ENCODE measurements around the gene ANKRD44. TPM values are rescaled to one million over a fixed set of nuclear protein-coding genes. Genes with fewer than 3 reads are reported as not detected.

Gene ANKRD44
- total and polyA plus RNA-seq, 8 donors = 23.2 to 52.6 (median 29.8) TPM

GRCh38 chr2:196941398-196942078 is 369.0 kb downstream of the ANKRD44 start:
- Histone ChIP-seq H3K27me3 (peaks cover 0 to 3% of the 10 kb centered on the region in 2 donors), H3K27ac (no peak overlapping the region), H3K9me3 (no peaks in the 10 kb centered on the region), H3K36me3 (no peaks in the 10 kb centered on the region), H3K4me3 (no peak overlapping the region), H3K4me1 (no peaks in the 10 kb centered on the region)
- ATAC-seq (no peak), DNase-seq (no peak)
- intact Hi-C loops (cut with DNase I) = no loop called here
- no peak for TF ChIP-seq CTCF (IDR thresholded peaks at IDR 0.05)

GRCh38 chr2:196939371-196939770 is 371.2 kb downstream of the ANKRD44 start:
- DNase-seq (no peak), ATAC-seq (no peak)
- TF ChIP-seq CTCF (IDR thresholded peaks at IDR 0.05) = no peak

More at GRCh38 chr2:196939371-196939770, 371.2 kb downstream of the ANKRD44 start:
- H3K4me1 ChIP-seq = no peaks in the 10 kb centered on the region
- intact Hi-C loops (cut with DNase I) = no loop called here
- H3K27ac ChIP-seq = no peak overlapping the region
- no peak overlapping the region for H3K4me3 ChIP-seq
- H3K27me3 ChIP-seq = no peaks in the 10 kb centered on the region
- H3K9me3 ChIP-seq = no peaks in the 10 kb centered on the region
- H3K36me3 ChIP-seq = no peaks in the 10 kb centered on the region

Other genes with a start within 250 kb of the ANKRD44 start
- gene SF3B1, start 124.2 kb upstream of the ANKRD44 start, total RNA-seq = 100 to 1,000 TPM; 203 to 253 TPM
- 100 to 1,000 TPM; 458 to 613 (median 504) TPM for gene SF3B1, start 124.2 kb upstream of the ANKRD44 start, polyA plus RNA-seq (ENCODE audit: insufficient read length in 6 of 6)
- 10 to 100 TPM; 26.3 to 28.3 TPM for gene COQ10B, start 142.8 kb upstream of the ANKRD44 start, total RNA-seq
- gene COQ10B, start 142.8 kb upstream of the ANKRD44 start, polyA plus RNA-seq (ENCODE audit: insufficient read length in 6 of 6) = 10 to 100 TPM; 11.7 to 16.5 (median 14.1) TPM
- 100 to 1,000 TPM; 183 to 253 TPM for gene HSPD1, start 189.1 kb upstream of the ANKRD44 start, total RNA-seq
- 100 to 1,000 TPM; 365 to 460 (median 447) TPM for gene HSPD1, start 189.1 kb upstream of the ANKRD44 start, polyA plus RNA-seq (ENCODE audit: insufficient read length in 6 of 6)
- 10 to 100 TPM; 90.5 to 96.7 TPM for gene HSPE1, start 189.6 kb upstream of the ANKRD44 start, total RNA-seq
- gene HSPE1, start 189.6 kb upstream of the ANKRD44 start, polyA plus RNA-seq (ENCODE audit: insufficient read length in 6 of 6) = 100 to 1,000 TPM; 141 to 172 (median 159) TPM
- 10 to 100 TPM; 23.0 to 27.7 TPM for gene MOB4, start 205.3 kb upstream of the ANKRD44 start, total RNA-seq
- gene MOB4, start 205.3 kb upstream of the ANKRD44 start, polyA plus RNA-seq (ENCODE audit: insufficient read length in 6 of 6) = 10 to 100 TPM; 43.6 to 54.2 (median 47.7) TPM

Measured in left lung (tissue), 10 donors.